Liver (tissue), 3 donors: Measurements from ENCODE around the gene ZC3H18.

Source experiments
- GABPA ChIP-seq, 2 donors: IDR thresholded peaks in 1 of 2; conservative IDR thresholded peaks in 1 of 2; 2 replicates each; pipeline ENCODE4 v1.6.1; 2016; ENCODE audit warnings: antibody characterized with exemption in 2 of 2, mild to moderate bottlenecking in 1 of 2, moderate library complexity in 1 of 2
- HNF4A ChIP-seq, 2 donors: conservative IDR thresholded peaks; 2 replicates each; pipeline ENCODE4 v1.6.1; 2016; ENCODE audit warnings: antibody characterized with exemption in 2 of 2, mild to moderate bottlenecking in 2 of 2
- JUND ChIP-seq, 2 donors: IDR thresholded peaks; 2 replicates each; pipeline ENCODE4 v1.6.1; 2016; ENCODE audit warnings: antibody characterized with exemption in 2 of 2
- RXRA ChIP-seq, 2 donors: IDR thresholded peaks; 2 replicates each; pipeline ENCODE4 v1.6.1; 2017 to 2018; ENCODE audit warnings: antibody characterized with exemption in 2 of 2, mild to moderate bottlenecking in 1 of 2
- SP1 ChIP-seq: IDR thresholded peaks from 2 replicates; pipeline ENCODE4 v1.6.1; 2018; ENCODE audit warnings: antibody characterized with exemption, mild to moderate bottlenecking
- YY1 ChIP-seq: IDR thresholded peaks from 2 replicates; pipeline ENCODE4 v1.6.1; 2016; ENCODE audit warnings: antibody characterized with exemption, mild to moderate bottlenecking
- TF ChIP-seq, protein P1 (sequence below): fragments of 150-350 bp; IDR thresholded peaks from 2 replicates; pipeline ENCODE4 v1.5.1; 2017; ENCODE audit warnings: improper control_type of control experiment, low read depth, low read length; ENCODE audit not compliant: missing input control
- TF ChIP-seq, protein P2 (sequence below): IDR thresholded peaks from 2 replicates; pipeline ENCODE4 v1.6.1; 2016; ENCODE audit warnings: antibody characterized with exemption
- TF ChIP-seq, protein P3 (sequence below): IDR thresholded peaks from 2 replicates; pipeline ENCODE4 v1.6.1; 2016; ENCODE audit warnings: antibody characterized with exemption, mild to moderate bottlenecking
- TF ChIP-seq, protein P4 (sequence below): IDR thresholded peaks from 2 replicates; pipeline ENCODE4 v1.6.1; 2016; ENCODE audit warnings: antibody characterized with exemption
- donor health status: healthy.
- donor health status: healthy.

DNA sequence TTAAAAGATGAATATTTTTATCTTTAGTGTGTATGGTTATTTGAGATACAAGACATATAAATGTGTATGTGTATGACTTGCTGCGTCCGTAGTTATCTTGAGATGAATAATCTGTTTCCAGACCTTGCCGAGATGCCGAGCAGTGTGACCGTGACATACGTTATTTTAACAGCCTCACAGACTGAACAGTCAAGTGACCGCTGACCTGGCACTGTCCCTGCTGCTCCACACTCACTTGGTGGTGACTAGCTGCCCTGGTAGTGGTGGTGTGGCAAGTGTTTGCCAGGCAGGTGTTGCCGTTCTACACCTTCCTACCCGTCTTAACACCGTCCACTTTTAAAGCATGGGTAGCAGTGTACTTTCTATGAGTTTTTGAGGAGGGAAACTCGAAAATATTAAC lies 5.0 kb downstream of the ZC3H18 start:
- TF ChIP-seq, protein P1, sequence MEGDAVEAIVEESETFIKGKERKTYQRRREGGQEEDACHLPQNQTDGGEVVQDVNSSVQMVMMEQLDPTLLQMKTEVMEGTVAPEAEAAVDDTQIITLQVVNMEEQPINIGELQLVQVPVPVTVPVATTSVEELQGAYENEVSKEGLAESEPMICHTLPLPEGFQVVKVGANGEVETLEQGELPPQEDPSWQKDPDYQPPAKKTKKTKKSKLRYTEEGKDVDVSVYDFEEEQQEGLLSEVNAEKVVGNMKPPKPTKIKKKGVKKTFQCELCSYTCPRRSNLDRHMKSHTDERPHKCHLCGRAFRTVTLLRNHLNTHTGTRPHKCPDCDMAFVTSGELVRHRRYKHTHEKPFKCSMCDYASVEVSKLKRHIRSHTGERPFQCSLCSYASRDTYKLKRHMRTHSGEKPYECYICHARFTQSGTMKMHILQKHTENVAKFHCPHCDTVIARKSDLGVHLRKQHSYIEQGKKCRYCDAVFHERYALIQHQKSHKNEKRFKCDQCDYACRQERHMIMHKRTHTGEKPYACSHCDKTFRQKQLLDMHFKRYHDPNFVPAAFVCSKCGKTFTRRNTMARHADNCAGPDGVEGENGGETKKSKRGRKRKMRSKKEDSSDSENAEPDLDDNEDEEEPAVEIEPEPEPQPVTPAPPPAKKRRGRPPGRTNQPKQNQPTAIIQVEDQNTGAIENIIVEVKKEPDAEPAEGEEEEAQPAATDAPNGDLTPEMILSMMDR: no peak
- TF ChIP-seq, protein P2, sequence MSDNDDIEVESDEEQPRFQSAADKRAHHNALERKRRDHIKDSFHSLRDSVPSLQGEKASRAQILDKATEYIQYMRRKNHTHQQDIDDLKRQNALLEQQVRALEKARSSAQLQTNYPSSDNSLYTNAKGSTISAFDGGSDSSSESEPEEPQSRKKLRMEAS: no peak
- TF ChIP-seq YY1: no peak
- TF ChIP-seq RXRA (IDR thresholded peaks at IDR 0.05): no peak
- TF ChIP-seq, protein P3, sequence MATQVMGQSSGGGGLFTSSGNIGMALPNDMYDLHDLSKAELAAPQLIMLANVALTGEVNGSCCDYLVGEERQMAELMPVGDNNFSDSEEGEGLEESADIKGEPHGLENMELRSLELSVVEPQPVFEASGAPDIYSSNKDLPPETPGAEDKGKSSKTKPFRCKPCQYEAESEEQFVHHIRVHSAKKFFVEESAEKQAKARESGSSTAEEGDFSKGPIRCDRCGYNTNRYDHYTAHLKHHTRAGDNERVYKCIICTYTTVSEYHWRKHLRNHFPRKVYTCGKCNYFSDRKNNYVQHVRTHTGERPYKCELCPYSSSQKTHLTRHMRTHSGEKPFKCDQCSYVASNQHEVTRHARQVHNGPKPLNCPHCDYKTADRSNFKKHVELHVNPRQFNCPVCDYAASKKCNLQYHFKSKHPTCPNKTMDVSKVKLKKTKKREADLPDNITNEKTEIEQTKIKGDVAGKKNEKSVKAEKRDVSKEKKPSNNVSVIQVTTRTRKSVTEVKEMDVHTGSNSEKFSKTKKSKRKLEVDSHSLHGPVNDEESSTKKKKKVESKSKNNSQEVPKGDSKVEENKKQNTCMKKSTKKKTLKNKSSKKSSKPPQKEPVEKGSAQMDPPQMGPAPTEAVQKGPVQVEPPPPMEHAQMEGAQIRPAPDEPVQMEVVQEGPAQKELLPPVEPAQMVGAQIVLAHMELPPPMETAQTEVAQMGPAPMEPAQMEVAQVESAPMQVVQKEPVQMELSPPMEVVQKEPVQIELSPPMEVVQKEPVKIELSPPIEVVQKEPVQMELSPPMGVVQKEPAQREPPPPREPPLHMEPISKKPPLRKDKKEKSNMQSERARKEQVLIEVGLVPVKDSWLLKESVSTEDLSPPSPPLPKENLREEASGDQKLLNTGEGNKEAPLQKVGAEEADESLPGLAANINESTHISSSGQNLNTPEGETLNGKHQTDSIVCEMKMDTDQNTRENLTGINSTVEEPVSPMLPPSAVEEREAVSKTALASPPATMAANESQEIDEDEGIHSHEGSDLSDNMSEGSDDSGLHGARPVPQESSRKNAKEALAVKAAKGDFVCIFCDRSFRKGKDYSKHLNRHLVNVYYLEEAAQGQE: no peak
- no peak for TF ChIP-seq GABPA (IDR thresholded peaks at IDR 0.05 in 1 of 2, conservative IDR thresholded peaks at IDR 0.05 in 1 of 2)
- TF ChIP-seq HNF4A (conservative IDR thresholded peaks at IDR 0.05): no peak
- TF ChIP-seq SP1: no peak
- TF ChIP-seq, protein P4, sequence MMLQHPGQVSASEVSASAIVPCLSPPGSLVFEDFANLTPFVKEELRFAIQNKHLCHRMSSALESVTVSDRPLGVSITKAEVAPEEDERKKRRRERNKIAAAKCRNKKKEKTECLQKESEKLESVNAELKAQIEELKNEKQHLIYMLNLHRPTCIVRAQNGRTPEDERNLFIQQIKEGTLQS: no peak
- no peak for TF ChIP-seq JUND (IDR thresholded peaks at IDR 0.05)
